GM23338 (cell line): ENCODE data around the gene CAPZA1. TPM values are rescaled to one million over a fixed set of nuclear protein-coding genes. Genes with fewer than 3 reads are reported as not detected.

Source experiments
- ATAC-seq: fragments of 200-7000 bp; cut with Tn5 transposase; 3 replicates; pipeline ENCODE4 v1.9.1; 2020
- DNase-seq: peaks from one replicate; pipeline ENCODE4 v3.0.0-alpha.2; 2015; ENCODE audit warnings: low spot score
- H2AFZ ChIP-seq: fragments of 200-600 bp; sonication (generic); 2 replicates; pipeline ENCODE4 v1.8.0; 2016; ENCODE audit warnings: antibody characterized with exemption, mild to moderate bottlenecking, moderate library complexity
- H3F3A ChIP-seq: fragments of 200-600 bp; sonication (generic); replicated peaks from 2 replicates; pipeline ENCODE4 v1.8.0; 2017; ENCODE audit warnings: antibody characterized with exemption, mixed run types, low read depth
- H3K27ac ChIP-seq: fragments of 200-600 bp; sonication (generic); 2 replicates; pipeline ENCODE4 v1.6.1; 2016; ENCODE audit warnings: low read depth
- H3K27me3 ChIP-seq: fragments of 200-600 bp; sonication (generic); 2 replicates; pipeline ENCODE4 v1.8.0; 2016; ENCODE audit warnings: mild to moderate bottlenecking, mixed run types, moderate library complexity; ENCODE audit not compliant: insufficient read depth
- H3K36me3 ChIP-seq: fragments of 200-600 bp; sonication (generic); 2 replicates; pipeline ENCODE4 v1.8.0; 2016; ENCODE audit warnings: mild to moderate bottlenecking; ENCODE audit not compliant: insufficient read depth
- H3K4me1 ChIP-seq: fragments of 200-600 bp; sonication (generic); 2 replicates; pipeline ENCODE4 v1.8.0; 2016; ENCODE audit warnings: mild to moderate bottlenecking, moderate library complexity; ENCODE audit not compliant: insufficient read depth
- H3K4me2 ChIP-seq: fragments of 200-600 bp; sonication (generic); 2 replicates; pipeline ENCODE4 v1.7.1; 2017; ENCODE audit warnings: mixed run types
- H3K4me3 ChIP-seq: fragments of 200-600 bp; sonication (generic); 2 replicates; pipeline ENCODE4 v1.6.1; 2016; ENCODE audit warnings: mixed run types
- H3K79me2 ChIP-seq: fragments of 200-600 bp; sonication (generic); replicated peaks from 2 replicates; pipeline ENCODE4 v1.8.0; 2017; ENCODE audit warnings: mild to moderate bottlenecking; ENCODE audit not compliant: insufficient read depth
- H3K9me2 ChIP-seq: fragments of 200-600 bp; sonication (generic); 2 replicates; pipeline ENCODE4 v1.8.0; 2017; ENCODE audit not compliant: insufficient read depth
- H4K20me1 ChIP-seq: fragments of 200-600 bp; sonication (generic); replicated peaks from 2 replicates; pipeline ENCODE4 v1.8.0; 2017; ENCODE audit warnings: mild to moderate bottlenecking; ENCODE audit not compliant: insufficient read depth
- H3K27ac Mint-ChIP-seq: 2 replicates; pipeline ENCODE4 v1.8.0; 2020; ENCODE audit warnings: inconsistent platforms, mild to moderate bottlenecking, moderate library complexity, mixed read lengths
- H3K27me3 Mint-ChIP-seq: 3 replicates; pipeline ENCODE4 v1.8.0; 2022; ENCODE audit warnings: low read depth, mild to moderate bottlenecking, moderate library complexity, mixed read lengths, inconsistent platforms; ENCODE audit not compliant: insufficient read depth, poor library complexity
- H3K36me3 Mint-ChIP-seq: 3 replicates; pipeline ENCODE4 v1.8.0; 2021; ENCODE audit warnings: low read depth, mild to moderate bottlenecking, inconsistent platforms, moderate library complexity, mixed read lengths
- H3K4me1 Mint-ChIP-seq: 3 replicates; pipeline ENCODE4 v1.8.0; 2020; ENCODE audit warnings: mild to moderate bottlenecking, inconsistent platforms, mixed read lengths
- H3K4me3 Mint-ChIP-seq: 3 replicates; pipeline ENCODE4 v1.8.0; 2021; ENCODE audit warnings: moderate library complexity, mild to moderate bottlenecking, inconsistent platforms, mixed read lengths
- H3K9me3 Mint-ChIP-seq: 3 replicates; pipeline ENCODE4 v1.8.0; 2020; ENCODE audit warnings: moderate library complexity, mild to moderate bottlenecking, inconsistent platforms, mixed read lengths
- CREB1 ChIP-seq: fragments of 250-450 bp; sonication (Bioruptor Pico); IDR thresholded peaks from 2 replicates; pipeline ENCODE4 v1.5.0; 2020; ENCODE audit warnings: low read depth, mild to moderate bottlenecking, moderate library complexity
- CTCF ChIP-seq, 2 experiments: fragments of 200-600 bp in 1 of 2; sonication (generic) in 1 of 2; conservative IDR thresholded peaks; 2 replicates each; pipeline versions ENCODE4 v1.5.1 to v1.6.1; 2016 to 2017; ENCODE audit warnings: antibody characterized with exemption in 2 of 2, low read depth in 2 of 2, mild to moderate bottlenecking in 2 of 2, moderate library complexity in 1 of 2
- ETS1 ChIP-seq: IDR thresholded peaks from 2 replicates; pipeline ENCODE4 v1.6.1; 2016; ENCODE audit warnings: antibody characterized with exemption
- EZH2 ChIP-seq: fragments of 200-600 bp; sonication (generic); IDR thresholded peaks from one replicate; pipeline ENCODE4 v1.8.0; 2017; ENCODE audit warnings: antibody characterized with exemption, mild to moderate bottlenecking, low read depth; ENCODE audit not compliant: unreplicated experiment
- EZH2phosphoT487 ChIP-seq: fragments of 200-600 bp; sonication (generic); IDR thresholded peaks from one replicate; pipeline ENCODE4 v1.8.1; 2018; ENCODE audit warnings: antibody characterized with exemption; ENCODE audit not compliant: unreplicated experiment
- JUNB ChIP-seq: IDR thresholded peaks from one replicate; pipeline ENCODE4 v1.6.1; 2016; ENCODE audit warnings: antibody characterized with exemption; ENCODE audit not compliant: unreplicated experiment
- NANOG ChIP-seq: IDR thresholded peaks from 2 replicates; pipeline ENCODE4 v1.6.1; 2016; ENCODE audit warnings: antibody characterized with exemption, borderline replicate concordance
- POLR2AphosphoS5 ChIP-seq: IDR thresholded peaks from 2 replicates; pipeline ENCODE4 v1.6.1; 2016; ENCODE audit warnings: antibody characterized with exemption, low read depth
- REST ChIP-seq: IDR thresholded peaks from one replicate; pipeline ENCODE4 v1.6.1; 2018; ENCODE audit warnings: antibody characterized with exemption; ENCODE audit not compliant: unreplicated experiment
- STAT1 ChIP-seq: IDR thresholded peaks from one replicate; pipeline ENCODE4 v1.6.1; 2016; ENCODE audit warnings: antibody characterized with exemption; ENCODE audit not compliant: unreplicated experiment
- ZNF114 ChIP-seq: fragments of 250-450 bp; sonication (Bioruptor Pico); IDR thresholded peaks from 2 replicates; pipeline ENCODE4 v1.5.0; 2020; ENCODE audit warnings: mild to moderate bottlenecking, moderate library complexity
- ZNF331 ChIP-seq: fragments of 250-450 bp; sonication (Bioruptor Pico); IDR thresholded peaks from 2 replicates; pipeline ENCODE4 v1.5.0; 2020; ENCODE audit warnings: low read depth, mild to moderate bottlenecking, moderate library complexity
- ZNF462 ChIP-seq: fragments of 250-450 bp; sonication (Bioruptor Pico); IDR thresholded peaks from 2 replicates; pipeline ENCODE4 v1.5.0; 2020; ENCODE audit warnings: mild to moderate bottlenecking, moderate library complexity
- polyA plus RNA-seq: library from polyadenylated mRNA; unstranded; fragments of >200 nt; fragmentation: Nextera tagmentation; extraction: Ambion mirVana; gene quantifications from 2 replicates; pipeline ENCODE4 v1.2.1, GENCODE V29; 2016
- total RNA-seq: library from RNA; depleted of rRNA; stranded (reverse); fragments of >200 nt; shearing (Covaris generic); gene quantifications from 2 replicates; pipeline ENCODE4 v1.2.3, GENCODE V29; 2014

Gene CAPZA1
- total and polyA plus RNA-seq, 2 experiments from 2014 or later = 147 to 182 TPM

GRCh38 chr1:112589766-112590165 is 29.9 kb upstream of the CAPZA1 start:
- H3K27me3 Mint-ChIP-seq = no peaks in the 10 kb centered on the region
- Histone ChIP-seq H3K27me3 (no peaks in the 10 kb centered on the region), H2AFZ (no peak overlapping the region), H3K4me1 (no peaks in the 10 kb centered on the region), H3K27ac (no peak overlapping the region), H3F3A (no peaks in the 10 kb centered on the region), H4K20me1 (no peaks in the 10 kb centered on the region), H3K36me3 (no peaks in the 10 kb centered on the region; the same call in 1 of the 2 replicates), H3K4me3 (no peak overlapping the region), H3K4me2 (no peak overlapping the region), H3K9me2 (no peaks in the 10 kb centered on the region), H3K79me2 (no peaks in the 10 kb centered on the region)
- no peak overlapping the region for H3K4me3 Mint-ChIP-seq
- DNase-seq = no peak
- no peak overlapping the region for H3K27ac Mint-ChIP-seq
- no peak for ATAC-seq
- no peaks in the 10 kb centered on the region for H3K9me3 Mint-ChIP-seq
- no peaks in the 10 kb centered on the region for H3K4me1 Mint-ChIP-seq
- peaks cover 29% of the 10 kb centered on the region; the same call in 2 of the 3 replicates for H3K36me3 Mint-ChIP-seq
- TF ChIP-seq ETS1 (no peak), EZH2 (no peak), ZNF462 (no peak), ZNF331 (CRISPR knock-in tag) (no peak), ZNF114 (CRISPR knock-in tag) (no peak), EZH2phosphoT487 (no peak), REST (no peak), CREB1 (CRISPR knock-in tag) (no peak), STAT1 (no peak), CTCF (conservative IDR thresholded peaks at IDR 0.05; ENCODE audit: low read depth in 2 of 2) (no peak), NANOG (no peak), POLR2AphosphoS5 (no peak), JUNB (no peak)
